ENCODE data around the gene CFB. TPM values are rescaled to one million over a fixed set of nuclear protein-coding genes. Genes with fewer than 3 reads are reported as not detected.

The CFB gene
- total RNA-seq, 1 experiment from 2014 or later: not detected

GRCh38 chr6:31956796-31957195, 10.9 kb downstream of the CFB start:
- no peaks in the 10 kb centered on the region for H3F3A ChIP-seq (ENCODE audit: low read length, unreplicated experiment)
- no peak overlapping the region for H2AFZ ChIP-seq (ENCODE audit: low read length)
- H3K27ac ChIP-seq (ENCODE audit: low read length): no peak overlapping the region
- no peaks in the 10 kb centered on the region for H3K9me3 ChIP-seq (ENCODE audit: low read length)
- no peak overlapping the region for H3K4me2 ChIP-seq (ENCODE audit: low read length)
- no peak overlapping the region for H3K9ac ChIP-seq (ENCODE audit: low read length)
- no peak for ATAC-seq
- POLR2A ChIA-PET (ENCODE audit: unreplicated experiment): no interaction called here
- H3K4me3 ChIP-seq (ENCODE audit: low read length): no peak overlapping the region
- BruUV-seq (replicated peaks): no TSS peak
- peaks cover 19% of the 10 kb centered on the region for H3K4me1 ChIP-seq (ENCODE audit: insufficient read depth, low read length)
- no peaks in the 10 kb centered on the region for H4K20me1 ChIP-seq (ENCODE audit: low read length)
- H3K27me3 ChIP-seq (ENCODE audit: low read length): no peaks in the 10 kb centered on the region
- H3K9me2 ChIP-seq (replicated peaks; ENCODE audit: low read length): no peaks in the 10 kb centered on the region
- intact Hi-C loops (cut with micrococcal nuclease): loop anchor here (5.0 kb wide), 1 partner anchor 221 kb away; the partner anchor contains the start of genes AGPAT1 and RNF5
- no peak for DNase-seq
- CTCF ChIA-PET: no interaction called here
- TF ChIP-seq EZH2phosphoT487 (IDR thresholded peaks at IDR 0.05; ENCODE audit: borderline replicate concordance, low read length) (no peak), EZH2 (IDR thresholded peaks at IDR 0.05; ENCODE audit: low read length, unreplicated experiment) (no peak)
- TF ChIP-seq, protein P1, sequence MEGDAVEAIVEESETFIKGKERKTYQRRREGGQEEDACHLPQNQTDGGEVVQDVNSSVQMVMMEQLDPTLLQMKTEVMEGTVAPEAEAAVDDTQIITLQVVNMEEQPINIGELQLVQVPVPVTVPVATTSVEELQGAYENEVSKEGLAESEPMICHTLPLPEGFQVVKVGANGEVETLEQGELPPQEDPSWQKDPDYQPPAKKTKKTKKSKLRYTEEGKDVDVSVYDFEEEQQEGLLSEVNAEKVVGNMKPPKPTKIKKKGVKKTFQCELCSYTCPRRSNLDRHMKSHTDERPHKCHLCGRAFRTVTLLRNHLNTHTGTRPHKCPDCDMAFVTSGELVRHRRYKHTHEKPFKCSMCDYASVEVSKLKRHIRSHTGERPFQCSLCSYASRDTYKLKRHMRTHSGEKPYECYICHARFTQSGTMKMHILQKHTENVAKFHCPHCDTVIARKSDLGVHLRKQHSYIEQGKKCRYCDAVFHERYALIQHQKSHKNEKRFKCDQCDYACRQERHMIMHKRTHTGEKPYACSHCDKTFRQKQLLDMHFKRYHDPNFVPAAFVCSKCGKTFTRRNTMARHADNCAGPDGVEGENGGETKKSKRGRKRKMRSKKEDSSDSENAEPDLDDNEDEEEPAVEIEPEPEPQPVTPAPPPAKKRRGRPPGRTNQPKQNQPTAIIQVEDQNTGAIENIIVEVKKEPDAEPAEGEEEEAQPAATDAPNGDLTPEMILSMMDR (conservative IDR thresholded peaks at IDR 0.05; ENCODE audit: low read depth, low read length): no peak
- H3K79me2 ChIP-seq (ENCODE audit: low read length): peaks cover 38% of the 10 kb centered on the region
- H3K36me3 ChIP-seq (ENCODE audit: low read depth, low read length): peaks cover 41% of the 10 kb centered on the region

DNA sequence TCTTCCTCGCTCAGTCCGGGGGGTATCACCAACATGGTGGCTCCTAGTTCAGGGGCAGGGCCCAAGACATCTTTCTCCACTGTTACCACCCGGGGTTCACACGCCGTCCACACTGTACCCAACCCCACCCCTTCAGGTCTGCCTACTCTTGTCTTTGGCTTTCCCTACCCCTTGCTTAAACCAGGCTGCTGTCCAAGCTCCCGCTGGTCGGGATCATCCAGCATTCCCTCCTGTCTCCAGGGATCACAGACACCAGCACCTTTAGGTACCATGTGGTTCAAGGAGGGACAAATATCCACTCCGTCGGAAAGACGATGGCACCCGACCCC, 12.5 kb downstream of the CFB start:
- H3F3A ChIP-seq (ENCODE audit: low read length, unreplicated experiment): no peaks in the 10 kb centered on the region
- ChIA-PET POLR2A (ENCODE audit: unreplicated experiment) (no interaction called here), CTCF (no interaction called here)
- ATAC-seq (peak; percentile 23), DNase-seq (no peak)
- peaks cover 19% of the 10 kb centered on the region for H3K4me1 ChIP-seq (ENCODE audit: insufficient read depth, low read length)
- TF ChIP-seq, protein P1 (conservative IDR thresholded peaks at IDR 0.05; ENCODE audit: low read depth, low read length): no peak
- TF ChIP-seq EZH2phosphoT487 (IDR thresholded peaks at IDR 0.05; ENCODE audit: borderline replicate concordance, low read length) (no peak), EZH2 (IDR thresholded peaks at IDR 0.05; ENCODE audit: low read length, unreplicated experiment) (no peak)
- no peaks in the 10 kb centered on the region for H3K27me3 ChIP-seq (ENCODE audit: low read length)
- H2AFZ ChIP-seq (ENCODE audit: low read length): peak overlapping the region; percentile 90
- H3K9me3 ChIP-seq (ENCODE audit: low read length): no peaks in the 10 kb centered on the region
- H3K9ac ChIP-seq (ENCODE audit: low read length): peak overlapping the region; percentile 95
- no peaks in the 10 kb centered on the region for H4K20me1 ChIP-seq (ENCODE audit: low read length)
- peak overlapping the region; percentile 96 for H3K4me3 ChIP-seq (ENCODE audit: low read length)
- H3K4me2 ChIP-seq (ENCODE audit: low read length): peak overlapping the region; percentile 84
- H3K9me2 ChIP-seq (replicated peaks; ENCODE audit: low read length): no peaks in the 10 kb centered on the region
- TSS peak; percentile 58 for BruUV-seq (replicated peaks)
- H3K36me3 ChIP-seq (ENCODE audit: low read depth, low read length): peaks cover 44% of the 10 kb centered on the region
- peak overlapping the region; percentile 31 for H3K27ac ChIP-seq (ENCODE audit: low read length)
- H3K79me2 ChIP-seq (ENCODE audit: low read length): peaks cover 38% of the 10 kb centered on the region
- intact Hi-C loops (cut with micrococcal nuclease): loop anchor here (2.0 to 5.0 kb wide), 3 partner anchors 48 to 219 kb away; partner anchors contain the start of genes AGPAT1, RNF5 and ZBTB12
